GM12878 (cell line): ENCODE results near the gene DBNDD2. TPM values are rescaled to one million over a fixed set of nuclear protein-coding genes. Genes with fewer than 3 reads are reported as not detected.

ENCODE experiments used
- CHD4 ChIP-seq: fragments of 200-600 bp; sonication (generic); IDR thresholded peaks from 2 replicates; pipeline ENCODE4 v1.6.1; 2016; ENCODE audit warnings: mild to moderate bottlenecking
- CUX1 ChIP-seq: IDR thresholded peaks from 2 replicates; pipeline ENCODE4 v1.6.1; 2012; ENCODE audit warnings: improper control_type of control experiment, low read depth, low read length; ENCODE audit not compliant: insufficient replicate concordance
- EZH2 ChIP-seq: IDR thresholded peaks from 2 replicates; pipeline ENCODE4 v1.6.1; 2012; ENCODE audit warnings: low read depth, mild to moderate bottlenecking, control low read depth, inconsistent platforms, low read length, borderline replicate concordance; ENCODE audit not compliant: control insufficient read depth
- TARDBP ChIP-seq: IDR thresholded peaks from 2 replicates; pipeline ENCODE4 v1.6.1; 2016; ENCODE audit warnings: borderline replicate concordance
- USF2 ChIP-seq: IDR thresholded peaks from 2 replicates; pipeline ENCODE4 v1.6.1; 2011; ENCODE audit warnings: low read depth, low read length, improper control_type of control experiment, borderline replicate concordance
- polyA plus RNA-seq, 11 experiments: library from polyadenylated mRNA; depleted of rRNA in 4 of 11; unstranded in 6 of 11; stranded (reverse) in 5 of 11; fragments of >200 nt; fragmentation: Nextera tagmentation in 4 of 11; fragmentation: Illumina TruSeq in 1 of 11; extraction: Ambion mirVana in 4 of 11; extraction: Trizol in 1 of 11; gene quantifications; 1 replicate in 1 of 11; 2 replicates in 10 of 11; pipeline versions ENCODE4 v1.2.1 to v1.2.3, GENCODE V29; 2011 to 2016; ENCODE audit warnings: inconsistent platforms in 2 of 11, missing spikeins in 2 of 11, low read depth in 1 of 11
- total RNA-seq, 4 experiments: library from RNA; depleted of rRNA in 3 of 4; stranded (reverse); fragments of >200 nt in 3 of 4; fragmentation: Illumina TruSeq in 1 of 4; extraction: Trizol in 1 of 4; gene quantifications; 2 replicates each; pipeline versions ENCODE4 v1.2.1 to v1.2.3, GENCODE V29; 2013 to 2021

The DBNDD2 gene
- total and polyA plus RNA-seq, 10 of the 15 experiments (the other 5 are each of a cell fraction or from before 2014, with no cell fraction given): 0.17 to 5.7 (median 0.49) TPM; not detected in 1

DNA sequence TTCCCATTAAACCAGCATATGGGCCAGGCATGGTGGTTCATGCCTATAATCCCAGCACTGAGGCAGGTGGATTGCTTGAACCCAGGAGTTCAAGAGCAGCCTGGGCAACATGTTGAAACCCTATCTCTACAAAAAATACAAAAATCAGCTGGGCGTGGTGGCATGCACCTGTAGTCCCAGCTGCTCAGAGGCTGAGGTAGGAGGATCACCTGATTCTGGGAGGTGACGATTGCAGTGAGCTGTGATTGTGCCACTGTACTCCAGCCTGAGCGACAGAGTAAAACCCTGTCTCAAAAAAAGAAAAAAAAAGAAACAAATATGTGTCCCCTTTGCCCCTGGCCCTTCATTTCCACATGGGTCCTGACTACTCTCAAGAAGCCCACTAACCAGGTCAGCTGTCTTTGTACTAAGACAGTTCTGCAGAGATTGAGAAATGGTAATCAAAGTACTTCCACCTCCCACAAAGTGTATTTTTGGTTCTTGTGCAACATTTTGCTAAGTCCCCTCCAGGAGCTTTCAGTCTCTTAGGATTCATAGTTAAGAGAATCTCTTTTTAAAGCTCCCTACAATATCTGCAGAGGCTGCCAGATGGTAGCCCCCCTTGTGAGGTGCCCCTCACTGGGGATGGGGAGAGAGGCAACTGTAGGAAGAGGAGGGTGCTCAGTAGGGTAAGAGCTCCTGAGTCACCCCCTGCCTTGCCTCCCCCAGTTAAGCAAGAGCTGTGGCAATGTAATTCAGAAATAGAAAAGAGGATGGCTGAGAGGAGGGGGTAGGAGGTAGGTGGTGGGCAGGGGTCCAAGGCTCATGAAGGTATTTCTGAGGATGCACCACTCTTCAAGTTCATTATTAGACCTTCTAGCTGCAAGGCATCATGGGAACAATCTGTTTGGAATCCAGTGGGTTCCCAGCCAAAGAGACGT, 44.9 kb downstream of the DBNDD2 start (continued):
- no peak for TF ChIP-seq USF2
- TF ChIP-seq CHD4: no peak
- no peak for TF ChIP-seq CUX1
- no peak for TF ChIP-seq EZH2
- no peak for TF ChIP-seq TARDBP
